GM12878 (cell line): Measurements from ENCODE around the gene CABYR.

Experiments used
- MYC ChIP-seq: IDR thresholded peaks from 2 replicates; pipeline ENCODE4 v1.6.1; 2011; ENCODE audit warnings: mild to moderate bottlenecking, low read length, moderate library complexity, inconsistent platforms; ENCODE audit not compliant: insufficient read depth, insufficient replicate concordance, insufficient read length, severe bottlenecking
- RAD21 ChIP-seq: IDR thresholded peaks from 2 replicates; pipeline ENCODE4 v1.6.1; 2011; ENCODE audit warnings: mild to moderate bottlenecking, low read depth, low read length, moderate library complexity; ENCODE audit not compliant: insufficient read depth
- ZNF384 ChIP-seq: IDR thresholded peaks from 2 replicates; pipeline ENCODE4 v1.6.1; 2012; ENCODE audit warnings: low read depth, mild to moderate bottlenecking, low read length, improper control_type of control experiment, borderline replicate concordance

GRCh38 chr18:24195296-24196053 is 56.6 kb downstream of the CABYR start:
- TF ChIP-seq RAD21 = no peak
- no peak for TF ChIP-seq ZNF384
- TF ChIP-seq MYC = no peak
